Endothelial cell of umbilical vein (primary cell): Measurements from ENCODE around the gene TNFAIP8L1. TPM values are rescaled to one million over a fixed set of nuclear protein-coding genes. Genes with fewer than 3 reads are reported as not detected.

Experiments
- BruUV-seq: library from RNA; stranded (reverse); fragments of 400-500 nt; replicated peaks from 2 replicates; lab custom pipeline; 2021; lab: Mats Ljungman, UMichigan
- CTCF ChIA-PET: fragments of 300-600, 350-600 bp; sonication (Branson Sonifier 250); formaldehyde crosslinking; loops from one replicate; lab custom pipeline; 2021; ENCODE audit warnings: antibody characterized with exemption, inconsistent platforms; lab: Charles Lee
- POLR2A ChIA-PET: fragments of 300-600, 350-600 bp; sonication (Branson Sonifier 250); formaldehyde crosslinking; loops from one replicate; lab custom pipeline; 2021; ENCODE audit warnings: antibody characterized with exemption, inconsistent platforms; lab: Charles Lee
- DNase-seq: peaks from one replicate; pipeline ENCODE4 v3.0.0-alpha.2; 2011; ENCODE audit warnings: low read depth, low spot score
- FAIRE-seq: peaks from 2 replicates; lab custom pipeline; 2011; peaks lifted over from hg19 to GRCh38; lab: Jason Lieb, UNC
- H2AFZ ChIP-seq: 2 replicates; pipeline ENCODE4 v1.6.0; 2012; ENCODE audit warnings: low read depth, low read length, control low read depth, inconsistent platforms
- H3K27ac ChIP-seq: 2 replicates; pipeline ENCODE4 v1.5.1; 2011; ENCODE audit warnings: low read depth, mild to moderate bottlenecking, control low read depth, low read length, moderate library complexity; ENCODE audit not compliant: insufficient read depth
- H3K27me3 ChIP-seq, 2 experiments: 2 replicates each; pipeline versions ENCODE4 v1.6.0 to v1.6.1; 2011; ENCODE audit warnings: low read length in 2 of 2, mixed read lengths in 1 of 2; ENCODE audit not compliant: control insufficient read depth in 2 of 2, insufficient read depth in 2 of 2
- H3K36me3 ChIP-seq, 2 experiments: 2 replicates in 1 of 2; 3 replicates in 1 of 2; pipeline ENCODE4 v1.5.1; 2011; ENCODE audit warnings: low read length in 2 of 2, mild to moderate bottlenecking in 1 of 2, moderate library complexity in 1 of 2; ENCODE audit not compliant: control insufficient read depth in 2 of 2, insufficient read depth in 2 of 2; ENCODE audit errors: extremely low read depth in 1 of 2
- H3K4me1 ChIP-seq: 3 replicates; pipeline ENCODE4 v1.5.1; 2011; ENCODE audit warnings: mild to moderate bottlenecking, low read length; ENCODE audit not compliant: control insufficient read depth, insufficient read depth; ENCODE audit errors: extremely low read depth
- H3K4me2 ChIP-seq: 2 replicates; pipeline ENCODE4 v1.6.1; 2011; ENCODE audit warnings: low read length, control low read depth, mixed read lengths; ENCODE audit not compliant: insufficient read depth
- H3K4me3 ChIP-seq, 3 experiments: fragments of 200-600 bp in 1 of 3; sonication (generic), shearing (Covaris generic) in 1 of 3; replicated peaks in 1 of 3; 2 replicates each; pipeline ENCODE4 v1.5.1; 2011 to 2016; ENCODE audit warnings: control low read depth in 3 of 3, low read length in 3 of 3, mild to moderate bottlenecking in 2 of 3, inconsistent platforms in 1 of 3, low read depth in 1 of 3, moderate library complexity in 1 of 3; ENCODE audit not compliant: insufficient read depth in 1 of 3
- H3K79me2 ChIP-seq: 2 replicates; pipeline ENCODE4 v1.6.0; 2012; ENCODE audit warnings: low read length, inconsistent platforms; ENCODE audit not compliant: control insufficient read depth, insufficient read depth
- H3K9ac ChIP-seq: replicated peaks from 2 replicates; pipeline ENCODE3; 2011; ENCODE audit warnings: low read length, control low read depth; ENCODE audit not compliant: insufficient read depth; ENCODE audit errors: extremely low read depth
- H3K9me1 ChIP-seq: replicated peaks from 3 replicates; pipeline ENCODE4 v1.6.0; 2011; ENCODE audit warnings: mild to moderate bottlenecking, low read length; ENCODE audit not compliant: control insufficient read depth, insufficient read depth; ENCODE audit errors: extremely low read depth
- H3K9me3 ChIP-seq: replicated peaks from 2 replicates; pipeline ENCODE4 v1.5.1; 2012; ENCODE audit warnings: low read length, inconsistent platforms; ENCODE audit not compliant: control insufficient read depth, insufficient read depth
- H4K20me1 ChIP-seq: replicated peaks from 2 replicates; pipeline ENCODE3; 2011; ENCODE audit warnings: mild to moderate bottlenecking, low read length; ENCODE audit not compliant: control insufficient read depth, insufficient read depth; ENCODE audit errors: extremely low read depth
- EZH2 ChIP-seq: IDR thresholded peaks from 2 replicates; pipeline ENCODE4 v1.6.1; 2012; ENCODE audit warnings: borderline replicate concordance, low read depth, mild to moderate bottlenecking, moderate library complexity, low read length, inconsistent platforms; ENCODE audit not compliant: severe bottlenecking
- FOS ChIP-seq: IDR thresholded peaks from 2 replicates; pipeline ENCODE4 v1.6.1; 2011; ENCODE audit warnings: mild to moderate bottlenecking, low read length, moderate library complexity, borderline replicate concordance; ENCODE audit not compliant: insufficient read depth
- GATA2 ChIP-seq: IDR thresholded peaks from 2 replicates; pipeline ENCODE4 v1.7.0; 2011; ENCODE audit warnings: low read depth, mild to moderate bottlenecking, moderate library complexity, mixed read lengths, low read length; ENCODE audit not compliant: insufficient read length, insufficient read depth
- JUN ChIP-seq: IDR thresholded peaks from 2 replicates; pipeline ENCODE4 v1.6.1; 2011; ENCODE audit warnings: borderline replicate concordance, low read depth; ENCODE audit not compliant: insufficient read length, insufficient read depth
- MYC ChIP-seq: IDR thresholded peaks from one replicate; pipeline ENCODE4 v1.6.1; 2011; ENCODE audit warnings: mild to moderate bottlenecking, low read depth, low read length
- POLR2A ChIP-seq: IDR thresholded peaks from 2 replicates; pipeline ENCODE4 v1.6.1; 2012; ENCODE audit warnings: low read depth, mild to moderate bottlenecking, control low read depth, low read length
- POLR2AphosphoS5 ChIP-seq: IDR thresholded peaks from 2 replicates; pipeline ENCODE4 v1.6.1; 2012; ENCODE audit warnings: low read depth, mild to moderate bottlenecking, control low read depth, low read length, moderate library complexity; ENCODE audit not compliant: insufficient read depth
- dilution Hi-C: fragments of 300-500 bp; cut with MboI; formaldehyde crosslinking; loops from one replicate; pipeline ENCODE4 v1.15.0; 2019; ENCODE audit warnings: low sequenced_read_pairs; ENCODE audit not compliant: extremely low pct_ligation_motif_present
- intact Hi-C: fragments of 100-400 bp; cut with micrococcal nuclease; formaldehyde crosslinking; loops from one replicate; pipeline ENCODE4 v1.10.0; 2022
- polyA plus RNA-seq, 4 experiments: library from polyadenylated mRNA; depleted of rRNA in 3 of 4; stranded (reverse) in 3 of 4; unstranded in 1 of 4; fragments of >200 nt; gene quantifications; 2 replicates each; pipeline versions ENCODE4 v1.2.1 to v1.2.3, GENCODE V29; 2011 to 2012; ENCODE audit warnings: missing spikeins in 1 of 4
- total RNA-seq: library from RNA; stranded (reverse); gene quantifications from 2 replicates; pipeline ENCODE4 v1.2.3, GENCODE V29; 2021
- TF ChIP-seq, protein P1 (sequence below), 2 donors: IDR thresholded peaks; 1 replicate in 1 of 2; 2 replicates in 1 of 2; pipeline ENCODE4 v1.5.1; 2011; ENCODE audit warnings: low read length in 2 of 2, mild to moderate bottlenecking in 2 of 2, moderate library complexity in 2 of 2, control low read depth in 1 of 2, inconsistent platforms in 1 of 2, low read depth in 1 of 2; ENCODE audit not compliant: insufficient read depth in 1 of 2; ENCODE audit errors: extremely low read depth in 1 of 2
- TF ChIP-seq, protein P2 (sequence below): IDR thresholded peaks from 2 replicates; pipeline ENCODE4 v1.6.1; 2011; ENCODE audit not compliant: insufficient read depth, insufficient read length

TNFAIP8L1 gene
- total and polyA plus RNA-seq, 2 donors (not counting 3 experiments of a cell fraction or from before 2014, with no cell fraction given): 40.0 to 56.1 TPM

- intact Hi-C loops (no loop called here), dilution Hi-C loops (no loop called here)
- Histone ChIP-seq H3K9me3 (no peaks in the 10 kb centered on the region), H3K4me3 (no peak overlapping the region), H4K20me1 (no peaks in the 10 kb centered on the region), H3K36me3 (peaks cover 13 to 55% of the 10 kb centered on the region in 2 experiments), H3K4me1 (peaks cover 6% of the 10 kb centered on the region), H3K27me3 (no peaks in the 10 kb centered on the region), H2AFZ (no peak overlapping the region), H3K4me2 (no peak overlapping the region), H3K27ac (no peak overlapping the region), H3K9me1 (no peaks in the 10 kb centered on the region), H3K9ac (no peak overlapping the region), H3K79me2 (no peaks in the 10 kb centered on the region)
- ChIA-PET CTCF (interaction anchor here (1.0 kb wide), 1 partner anchor 15 kb away, joined by 3 read pairs; no protein-coding TSS in a partner anchor), POLR2A (no interaction called here)
- no TSS peak for BruUV-seq
- DNase-seq: no peak
- TF ChIP-seq, protein P1, sequence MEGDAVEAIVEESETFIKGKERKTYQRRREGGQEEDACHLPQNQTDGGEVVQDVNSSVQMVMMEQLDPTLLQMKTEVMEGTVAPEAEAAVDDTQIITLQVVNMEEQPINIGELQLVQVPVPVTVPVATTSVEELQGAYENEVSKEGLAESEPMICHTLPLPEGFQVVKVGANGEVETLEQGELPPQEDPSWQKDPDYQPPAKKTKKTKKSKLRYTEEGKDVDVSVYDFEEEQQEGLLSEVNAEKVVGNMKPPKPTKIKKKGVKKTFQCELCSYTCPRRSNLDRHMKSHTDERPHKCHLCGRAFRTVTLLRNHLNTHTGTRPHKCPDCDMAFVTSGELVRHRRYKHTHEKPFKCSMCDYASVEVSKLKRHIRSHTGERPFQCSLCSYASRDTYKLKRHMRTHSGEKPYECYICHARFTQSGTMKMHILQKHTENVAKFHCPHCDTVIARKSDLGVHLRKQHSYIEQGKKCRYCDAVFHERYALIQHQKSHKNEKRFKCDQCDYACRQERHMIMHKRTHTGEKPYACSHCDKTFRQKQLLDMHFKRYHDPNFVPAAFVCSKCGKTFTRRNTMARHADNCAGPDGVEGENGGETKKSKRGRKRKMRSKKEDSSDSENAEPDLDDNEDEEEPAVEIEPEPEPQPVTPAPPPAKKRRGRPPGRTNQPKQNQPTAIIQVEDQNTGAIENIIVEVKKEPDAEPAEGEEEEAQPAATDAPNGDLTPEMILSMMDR (IDR thresholded peaks at IDR 0.05; ENCODE audit: extremely low read depth in 1 of 2, insufficient read depth in 1 of 2, low read depth in 1 of 2, low read length in 2 of 2): no peak
- TF ChIP-seq POLR2AphosphoS5 (no peak), FOS (no peak), EZH2 (no peak), MYC (no peak), JUN (no peak), GATA2 (no peak), POLR2A (no peak)
- TF ChIP-seq, protein P2, sequence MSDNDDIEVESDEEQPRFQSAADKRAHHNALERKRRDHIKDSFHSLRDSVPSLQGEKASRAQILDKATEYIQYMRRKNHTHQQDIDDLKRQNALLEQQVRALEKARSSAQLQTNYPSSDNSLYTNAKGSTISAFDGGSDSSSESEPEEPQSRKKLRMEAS: no peak
- no peak for FAIRE-seq
These were observed 50.1 kb downstream of the TNFAIP8L1 start for GRCh38 chr19:4689403-4689802.
